B cell (primary cell): ENCODE measurements around the gene TMEM271. TPM values are rescaled to one million over a fixed set of nuclear protein-coding genes. Genes with fewer than 3 reads are reported as not detected.

Experiments
- ATAC-seq: fragments of 200-7000 bp; cut with Tn5 transposase; one replicate; pipeline ENCODE4 v1.10.0; 2021; ENCODE audit warnings: low read depth, mild to moderate bottlenecking, moderate number of reproducible peaks, moderate library complexity
- CTCF ChIA-PET: fragments of 350-600 bp; sonication (Branson Sonifier 250); formaldehyde crosslinking; loops from one replicate; lab custom pipeline; 2021; ENCODE audit warnings: antibody characterized with exemption, inconsistent platforms; lab: Charles Lee
- POLR2A ChIA-PET: fragments of 350-600 bp; sonication (Branson Sonifier 250); formaldehyde crosslinking; loops from one replicate; lab custom pipeline; 2021; ENCODE audit warnings: antibody characterized with exemption; lab: Charles Lee
- DNase-seq: peaks from one replicate; pipeline ENCODE4 v3.0.0; 2013
- H2AFZ ChIP-seq: 2 replicates; pipeline ENCODE4 v1.6.1; 2012; ENCODE audit warnings: mild to moderate bottlenecking, low read depth, low read length; ENCODE audit not compliant: insufficient read depth, poor library complexity, severe bottlenecking
- H3K27ac ChIP-seq, 2 donors: 1 replicate in 1 of 2; 2 replicates in 1 of 2; pipeline ENCODE4 v1.5.1; 2012 to 2013; ENCODE audit warnings: low read length in 2 of 2, mild to moderate bottlenecking in 2 of 2, moderate library complexity in 1 of 2
- H3K27me3 ChIP-seq, 4 experiments: fragments of 200-600 bp in 1 of 4; sonication (generic) in 1 of 4; replicated peaks in 1 of 4; 1 replicate in 2 of 4; 2 replicates in 2 of 4; pipeline versions ENCODE4 v1.6.1 to v1.7.0; 2013 to 2016; ENCODE audit warnings: low read length in 3 of 4, mild to moderate bottlenecking in 2 of 4, mixed read lengths in 1 of 4, moderate library complexity in 1 of 4; ENCODE audit not compliant: insufficient read depth in 4 of 4, control insufficient read depth in 3 of 4; ENCODE audit errors: control extremely low read depth in 1 of 4
- H3K36me3 ChIP-seq, 2 experiments: replicated peaks in 1 of 2; 1 replicate in 1 of 2; 2 replicates in 1 of 2; pipeline versions ENCODE4 v1.6.1 to v1.7.1; 2013; ENCODE audit warnings: low read length in 1 of 2; ENCODE audit not compliant: insufficient read depth in 2 of 2, control insufficient read depth in 1 of 2; ENCODE audit errors: control extremely low read depth in 1 of 2, extremely low read depth in 1 of 2
- H3K4me1 ChIP-seq, 2 donors: fragments of 200-600 bp in 1 of 2; sonication (generic) in 1 of 2; 1 replicate in 1 of 2; 2 replicates in 1 of 2; pipeline versions ENCODE4 v1.5.1 to v1.6.1; 2013 to 2017; ENCODE audit warnings: low read length in 2 of 2; ENCODE audit not compliant: control insufficient read depth in 2 of 2, insufficient read depth in 2 of 2
- H3K4me2 ChIP-seq: replicated peaks from 2 replicates; pipeline ENCODE3; 2012; ENCODE audit warnings: mild to moderate bottlenecking, low read depth, low read length; ENCODE audit not compliant: poor library complexity, severe bottlenecking
- H3K4me3 ChIP-seq, 5 experiments: fragments of 200-600 bp in 1 of 5; sonication (generic) in 1 of 5; 1 replicate in 3 of 5; 2 replicates in 2 of 5; pipeline versions ENCODE4 v1.5.1 to v1.7.0; 2011 to 2016; ENCODE audit warnings: low read length in 4 of 5, mild to moderate bottlenecking in 4 of 5, low read depth in 2 of 5, control low read depth in 1 of 5, moderate library complexity in 1 of 5; ENCODE audit not compliant: insufficient read depth in 1 of 5; ENCODE audit errors: control extremely low read depth in 1 of 5, extremely low read depth in 1 of 5
- H3K79me2 ChIP-seq: fragments of 200-600 bp; sonication (generic); one replicate; pipeline ENCODE4 v1.6.0; 2016; ENCODE audit warnings: low read length; ENCODE audit not compliant: control insufficient read depth, insufficient read depth
- H3K9ac ChIP-seq: fragments of 200-600 bp; sonication (generic); 2 replicates; pipeline ENCODE4 v1.6.1; 2017; ENCODE audit warnings: mild to moderate bottlenecking, low read length, moderate library complexity
- H3K9me3 ChIP-seq, 3 donors: one replicate each; pipeline versions ENCODE4 v1.6.1 to v1.7.1; 2013; ENCODE audit warnings: low read length in 2 of 3; ENCODE audit not compliant: control insufficient read depth in 2 of 3, insufficient read depth in 1 of 3; ENCODE audit errors: control extremely low read depth in 1 of 3
- H4K20me1 ChIP-seq: 2 replicates; pipeline ENCODE4 v1.6.0; 2012; ENCODE audit warnings: mild to moderate bottlenecking, low read length; ENCODE audit not compliant: insufficient read depth, control insufficient read depth, poor library complexity, severe bottlenecking
- H3K27ac Mint-ChIP-seq: one replicate; pipeline ENCODE4 v1.8.0; 2021; ENCODE audit warnings: mixed read lengths
- H3K27me3 Mint-ChIP-seq: one replicate; pipeline ENCODE4 v1.8.0; 2021; ENCODE audit warnings: mixed read lengths
- H3K4me1 Mint-ChIP-seq: one replicate; pipeline ENCODE4 v1.8.0; 2021; ENCODE audit warnings: mixed read lengths
- H3K4me3 Mint-ChIP-seq: one replicate; pipeline ENCODE4 v1.8.0; 2021; ENCODE audit warnings: mixed read lengths
- H3K9me3 Mint-ChIP-seq: one replicate; pipeline ENCODE4 v1.8.0; 2022; ENCODE audit warnings: mixed read lengths; ENCODE audit not compliant: insufficient read depth
- CTCF ChIP-seq: fragments of 200-600 bp; IDR thresholded peaks from one replicate; pipeline ENCODE4 v1.8.0; 2022; ENCODE audit warnings: antibody characterized with exemption, mild to moderate bottlenecking
- EZH2 ChIP-seq: IDR thresholded peaks from 2 replicates; pipeline ENCODE4 v1.6.1; 2012; ENCODE audit warnings: borderline replicate concordance, low read depth, mild to moderate bottlenecking, moderate library complexity, low read length; ENCODE audit not compliant: insufficient read depth, poor library complexity, severe bottlenecking
- WGBS: methylation state at CpG from one replicate; pipeline ENCODE4 v1.1.5; 2013; ENCODE audit warnings: missing lambda C conversion rate; ENCODE audit not compliant: insufficient coverage; 5-methylcytosine and 5-hydroxymethylcytosine counted together
- intact Hi-C: fragments of 100-400 bp; cut with micrococcal nuclease; formaldehyde crosslinking; loops from one replicate; pipeline ENCODE4 v1.10.0; 2022
- polyA plus RNA-seq: library from polyadenylated mRNA; depleted of rRNA; stranded (reverse); fragments of >200 nt; gene quantifications from 2 replicates; pipeline ENCODE4 v1.2.3, GENCODE V29; 2012
- total RNA-seq, 2 donors: library from RNA; stranded (reverse); fragments of 120-200 nt in 1 of 2; gene quantifications; 1 replicate in 1 of 2; 2 replicates in 1 of 2; pipeline versions ENCODE4 v1.2.3 to v1.2.4, GENCODE V29; 2013 to 2022

The TMEM271 gene
- total and polyA plus RNA-seq, 2 donors (not counting 1 experiment from before 2014, with no cell fraction given) = not detected

- no peaks in the 10 kb centered on the region for H3K4me1 ChIP-seq
- no peak overlapping the region for H2AFZ ChIP-seq
- H4K20me1 ChIP-seq = no peaks in the 10 kb centered on the region
- H3K4me3 ChIP-seq = no peak overlapping the region
- Mint-ChIP-seq H3K4me3 (no peak overlapping the region), H3K9me3 (no peaks in the 10 kb centered on the region), H3K27me3 (peaks cover 19% of the 10 kb centered on the region), H3K4me1 (no peaks in the 10 kb centered on the region), H3K27ac (no peak overlapping the region)
- H3K9ac ChIP-seq = no peak overlapping the region
- ATAC-seq = no peak
- TF ChIP-seq EZH2 (no peak), CTCF (no peak)
- H3K4me2 ChIP-seq = no peak overlapping the region
- ChIA-PET POLR2A (no interaction called here), CTCF (no interaction called here)
- no peaks in the 10 kb centered on the region for H3K79me2 ChIP-seq
- no peaks in the 10 kb centered on the region for H3K36me3 ChIP-seq
- intact Hi-C loops = no loop called here
- peaks cover 0 to 6% (median 0%) of the 10 kb centered on the region in 4 experiments for H3K27me3 ChIP-seq
- H3K9me3 ChIP-seq = peaks cover 0 to 47% (median 0%) of the 10 kb centered on the region in 3 donors
- no peak overlapping the region for H3K27ac ChIP-seq
- DNase-seq = no peak
- 92% methylated on average over 21 of the region's 22 CpGs for WGBS
Observed at GRCh38 chr4:621296-622070, 45.4 kb upstream of the TMEM271 start.

GRCh38 chr4:620851-621261 is 44.8 kb upstream of the TMEM271 start:
- ATAC-seq = no peak
- Histone ChIP-seq H4K20me1 (no peaks in the 10 kb centered on the region), H3K79me2 (no peaks in the 10 kb centered on the region), H3K4me2 (no peak overlapping the region), H3K36me3 (no peaks in the 10 kb centered on the region), H3K9ac (no peak overlapping the region), H2AFZ (no peak overlapping the region), H3K9me3 (peaks cover 0 to 47% (median 0%) of the 10 kb centered on the region in 3 donors), H3K27ac (no peak overlapping the region), H3K4me3 (no peak overlapping the region), H3K4me1 (no peaks in the 10 kb centered on the region), H3K27me3 (peaks cover 0 to 6% (median 0%) of the 10 kb centered on the region in 4 experiments)
- H3K27ac Mint-ChIP-seq = no peak overlapping the region
- ChIA-PET CTCF (no interaction called here), POLR2A (no interaction called here)
- H3K9me3 Mint-ChIP-seq = no peaks in the 10 kb centered on the region
- intact Hi-C loops = no loop called here
- TF ChIP-seq EZH2 = no peak
- TF ChIP-seq CTCF = no peak
- DNase-seq = no peak
- H3K27me3 Mint-ChIP-seq = peaks cover 19% of the 10 kb centered on the region
- no peaks in the 10 kb centered on the region for H3K4me1 Mint-ChIP-seq
- WGBS = 95% methylated on average over 16 of the region's 19 CpGs
- no peak overlapping the region for H3K4me3 Mint-ChIP-seq
